Kidney epithelial cell (primary cell): ENCODE measurements around the gene TEX261. TPM values are rescaled to one million over a fixed set of nuclear protein-coding genes. Genes with fewer than 3 reads are reported as not detected.

Experiments
- DNase-seq: peaks from one replicate; pipeline ENCODE4 v3.0.0-alpha.2; 2010; ENCODE audit warnings: low read depth
- H3K27me3 ChIP-seq: 2 replicates; pipeline ENCODE4 v1.6.0; 2011; ENCODE audit warnings: low read length; ENCODE audit not compliant: control insufficient read depth, insufficient read depth
- H3K36me3 ChIP-seq: 2 replicates; pipeline ENCODE4 v1.5.1; 2011; ENCODE audit warnings: low read length; ENCODE audit not compliant: control insufficient read depth, insufficient read depth
- H3K4me3 ChIP-seq: 2 replicates; pipeline ENCODE4 v1.5.1; 2011; ENCODE audit warnings: low read depth, mild to moderate bottlenecking, control low read depth, low read length
- total RNA-seq: library from RNA; depleted of rRNA; stranded (reverse); fragments of >200 nt; gene quantifications from 2 replicates; pipeline ENCODE4 v1.2.3, GENCODE V29; 2015
- TF ChIP-seq, protein P1 (sequence below): IDR thresholded peaks from 2 replicates; pipeline ENCODE4 v1.5.1; 2011; ENCODE audit warnings: mild to moderate bottlenecking, moderate library complexity, low read length, control low read depth, inconsistent platforms; ENCODE audit not compliant: insufficient read depth, poor library complexity, severe bottlenecking

The TEX261 gene
- total RNA-seq, 1 donor from 2014 or later: 45.2 TPM

DNA sequence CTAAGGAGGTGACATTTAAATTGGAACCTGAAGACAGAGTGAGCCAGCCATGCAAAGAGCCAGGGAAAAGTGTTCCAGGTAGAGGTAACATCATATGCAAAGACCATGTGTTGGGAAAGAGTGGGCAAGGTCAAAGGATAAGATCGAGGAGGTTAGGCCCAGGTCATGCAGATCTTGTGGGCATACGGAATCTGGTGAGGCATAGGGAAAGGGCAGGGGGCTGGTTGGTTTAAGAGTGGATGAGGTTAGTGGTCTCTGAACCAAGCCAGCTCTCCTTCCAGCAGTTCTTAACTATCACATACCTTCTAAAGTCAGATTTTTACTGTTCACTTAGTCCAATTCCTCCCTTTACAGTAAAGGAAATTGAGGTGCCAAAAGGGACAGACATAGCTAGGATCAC is 13.3 kb downstream of the TEX261 start:
- Histone ChIP-seq H3K4me3 (no peak overlapping the region), H3K27me3 (no peaks in the 10 kb centered on the region), H3K36me3 (no peaks in the 10 kb centered on the region)
- TF ChIP-seq, protein P1, sequence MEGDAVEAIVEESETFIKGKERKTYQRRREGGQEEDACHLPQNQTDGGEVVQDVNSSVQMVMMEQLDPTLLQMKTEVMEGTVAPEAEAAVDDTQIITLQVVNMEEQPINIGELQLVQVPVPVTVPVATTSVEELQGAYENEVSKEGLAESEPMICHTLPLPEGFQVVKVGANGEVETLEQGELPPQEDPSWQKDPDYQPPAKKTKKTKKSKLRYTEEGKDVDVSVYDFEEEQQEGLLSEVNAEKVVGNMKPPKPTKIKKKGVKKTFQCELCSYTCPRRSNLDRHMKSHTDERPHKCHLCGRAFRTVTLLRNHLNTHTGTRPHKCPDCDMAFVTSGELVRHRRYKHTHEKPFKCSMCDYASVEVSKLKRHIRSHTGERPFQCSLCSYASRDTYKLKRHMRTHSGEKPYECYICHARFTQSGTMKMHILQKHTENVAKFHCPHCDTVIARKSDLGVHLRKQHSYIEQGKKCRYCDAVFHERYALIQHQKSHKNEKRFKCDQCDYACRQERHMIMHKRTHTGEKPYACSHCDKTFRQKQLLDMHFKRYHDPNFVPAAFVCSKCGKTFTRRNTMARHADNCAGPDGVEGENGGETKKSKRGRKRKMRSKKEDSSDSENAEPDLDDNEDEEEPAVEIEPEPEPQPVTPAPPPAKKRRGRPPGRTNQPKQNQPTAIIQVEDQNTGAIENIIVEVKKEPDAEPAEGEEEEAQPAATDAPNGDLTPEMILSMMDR: no peak
- no peak for DNase-seq

DNA sequence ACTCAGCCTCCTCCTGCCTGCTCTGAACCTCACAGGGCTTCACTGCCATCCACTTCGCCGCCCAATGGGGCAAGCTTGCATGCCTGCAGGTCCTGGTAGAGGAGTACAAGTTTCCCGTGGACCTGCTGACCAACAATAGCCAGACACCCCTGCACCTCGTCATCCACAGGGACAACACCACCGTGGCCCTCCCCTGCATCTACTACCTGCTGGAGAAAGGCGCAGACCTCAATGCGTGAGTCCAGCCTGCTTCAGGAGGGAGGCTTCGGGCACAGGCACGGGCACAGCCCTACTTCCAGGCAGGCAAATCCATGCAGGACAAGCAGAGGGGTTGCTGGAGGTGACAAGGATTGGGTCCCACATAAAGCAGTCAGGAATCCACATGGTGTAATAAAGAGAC is 15.0 kb downstream of the TEX261 start:
- TF ChIP-seq, protein P1: no peak
- Histone ChIP-seq H3K36me3 (no peaks in the 10 kb centered on the region), H3K4me3 (no peak overlapping the region), H3K27me3 (no peaks in the 10 kb centered on the region)
- DNase-seq: no peak

GRCh38 chr2:70979180-70979488 is 15.5 kb downstream of the TEX261 start:
- DNase-seq: no peak
- TF ChIP-seq, protein P1: no peak
- Histone ChIP-seq H3K36me3 (no peaks in the 10 kb centered on the region), H3K27me3 (no peaks in the 10 kb centered on the region), H3K4me3 (peak overlapping the region; percentile 35)

- TF ChIP-seq, protein P1: no peak
- DNase-seq: no peak
- no peaks in the 10 kb centered on the region for H3K36me3 ChIP-seq
Measured at GRCh38 chr2:70978341-70979179, 16.1 kb downstream of the TEX261 start, which contains the start of gene ANKRD53. ANKRD53 (plus strand) TSS chr2:70978630; CDS start chr2:70978646, 16 bp downstream.

DNA sequence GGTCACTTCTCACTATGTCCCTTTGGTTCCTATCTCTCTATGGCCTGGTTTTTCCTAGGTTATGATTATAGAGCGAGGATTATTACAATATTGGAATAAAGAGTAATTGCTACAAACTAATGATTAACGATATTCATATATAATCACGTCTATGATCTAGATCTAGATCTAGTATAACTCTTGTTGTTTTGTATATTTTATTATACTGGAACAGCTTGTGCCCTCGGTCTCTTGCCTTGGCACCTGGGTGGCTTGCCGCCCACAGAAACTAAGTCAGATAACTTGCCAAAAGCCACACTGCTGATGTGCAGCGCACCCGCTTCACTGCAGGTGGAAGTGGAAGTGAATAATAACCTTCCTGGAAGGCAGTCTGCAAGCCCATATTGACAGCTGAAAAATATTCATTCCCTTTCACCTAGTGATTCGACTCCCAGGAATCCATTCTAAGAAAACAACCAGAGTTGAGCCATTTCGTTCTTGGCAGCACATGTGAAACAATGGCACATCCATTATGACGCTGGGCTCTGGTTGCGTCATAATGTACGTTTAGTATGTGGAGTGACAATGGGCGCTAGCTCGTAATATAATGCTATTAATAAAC is 17.0 kb downstream of the TEX261 start:
- no peaks in the 10 kb centered on the region for H3K27me3 ChIP-seq
- TF ChIP-seq, protein P1: no peak
- no peaks in the 10 kb centered on the region for H3K36me3 ChIP-seq
- no peak overlapping the region for H3K4me3 ChIP-seq
- peak; percentile 25 for DNase-seq

More at GRCh38 chr2:70978341-70979179, 16.1 kb downstream of the TEX261 start, which contains the start of gene ANKRD53:
- Histone ChIP-seq H3K27me3 (no peaks in the 10 kb centered on the region), H3K4me3 (peak within 1 kb of the TSS; percentile 35)
